HG03565 (cell line): ENCODE data around the gene VPS41.

Experiments used
- ATAC-seq: cut with Tn5 transposase; IDR thresholded peaks from one replicate; pipeline ENCODE4 v1.9.1; 2021; ENCODE audit warnings: mild to moderate bottlenecking, moderate library complexity; ENCODE audit not compliant: unreplicated experiment

VPS41 gene

GRCh38 chr7:38740041-38740440, 168.9 kb downstream of the VPS41 start:
- no peak for ATAC-seq

DNA sequence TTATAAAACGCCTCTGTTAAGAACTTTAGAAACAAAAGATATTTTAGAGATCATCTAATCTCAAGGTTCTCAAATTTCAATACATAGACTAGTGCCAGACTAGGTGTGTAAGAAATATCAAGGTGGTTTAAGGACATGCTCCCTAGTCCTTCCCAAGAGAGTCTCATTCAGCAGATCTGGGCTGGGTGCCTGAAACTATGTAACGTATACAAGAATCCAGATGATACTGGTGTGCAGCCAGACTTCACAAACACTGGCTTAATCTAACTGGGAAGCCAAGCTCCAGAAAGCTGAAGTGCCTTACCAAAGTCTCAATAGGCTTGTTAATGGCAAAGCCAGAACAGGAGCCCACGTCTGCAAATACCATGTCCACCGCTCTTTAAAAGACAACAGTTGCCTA, 172.9 kb downstream of the VPS41 start:
- no peak for ATAC-seq

DNA sequence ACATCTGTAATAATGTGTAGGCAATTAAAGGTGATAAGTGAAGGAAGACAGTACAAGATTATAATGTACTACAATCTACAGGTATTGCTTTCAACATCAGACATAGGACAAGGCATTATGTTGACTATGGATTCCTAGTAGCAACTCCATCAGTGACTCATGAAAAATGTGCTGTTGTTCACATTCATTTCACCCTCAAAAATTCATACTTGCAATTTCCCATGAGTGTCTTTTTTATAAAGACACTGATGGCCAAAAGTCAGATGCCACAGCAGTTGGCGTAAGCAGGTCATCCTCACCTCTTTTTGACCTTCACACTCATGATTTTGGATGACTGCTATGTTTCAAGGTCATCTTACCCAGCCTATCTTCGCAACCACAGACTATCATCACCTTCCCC, 177.8 kb downstream of the VPS41 start:
- no peak for ATAC-seq

- no peak for ATAC-seq
Measured at GRCh38 chr7:38728145-38728544, 180.8 kb downstream of the VPS41 start.

- ATAC-seq: no peak
Measured at GRCh38 chr7:38727184-38727940, 181.6 kb downstream of the VPS41 start.

DNA sequence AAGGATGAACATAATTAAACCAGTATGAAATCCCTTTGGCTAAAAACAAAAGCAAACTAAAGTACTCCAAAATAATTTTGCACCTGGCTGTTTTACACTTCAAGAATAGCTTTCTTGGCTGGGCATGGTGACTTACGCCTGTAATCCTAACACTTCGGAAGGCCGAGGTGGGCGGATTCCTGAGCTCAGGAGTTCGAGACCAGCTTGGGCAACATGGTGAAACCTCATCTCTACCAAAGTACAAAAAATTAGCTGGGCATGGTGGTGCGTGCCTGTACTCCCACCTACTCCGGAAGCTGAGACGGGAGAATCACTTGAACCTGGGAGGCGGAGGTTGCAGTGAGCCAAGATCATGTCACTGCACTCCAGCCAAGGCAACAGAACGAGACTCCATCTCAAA, 185.7 kb downstream of the VPS41 start:
- no peak for ATAC-seq

DNA sequence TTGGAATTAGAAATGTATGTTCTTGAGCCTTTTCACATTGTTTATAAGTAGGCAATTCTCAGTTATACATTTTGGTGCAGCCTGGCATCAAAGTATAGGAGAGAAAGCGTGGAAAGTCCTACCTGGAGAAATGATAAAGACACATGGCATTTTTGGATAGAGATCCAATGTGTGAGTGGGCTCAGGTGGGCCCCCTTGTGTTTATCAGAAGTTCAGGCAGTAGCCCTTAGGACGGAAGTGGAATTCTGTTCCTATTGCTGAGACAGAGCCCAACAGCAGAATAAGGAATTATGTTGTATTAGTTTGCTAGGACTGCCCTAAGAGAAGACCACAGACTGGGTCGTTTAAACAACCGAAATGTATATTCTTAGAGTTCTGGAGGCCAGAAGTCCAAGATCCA, 192.6 kb downstream of the VPS41 start:
- ATAC-seq: no peak

- ATAC-seq: no peak
Measured at GRCh38 chr7:38709123-38709522, 199.9 kb downstream of the VPS41 start.

DNA sequence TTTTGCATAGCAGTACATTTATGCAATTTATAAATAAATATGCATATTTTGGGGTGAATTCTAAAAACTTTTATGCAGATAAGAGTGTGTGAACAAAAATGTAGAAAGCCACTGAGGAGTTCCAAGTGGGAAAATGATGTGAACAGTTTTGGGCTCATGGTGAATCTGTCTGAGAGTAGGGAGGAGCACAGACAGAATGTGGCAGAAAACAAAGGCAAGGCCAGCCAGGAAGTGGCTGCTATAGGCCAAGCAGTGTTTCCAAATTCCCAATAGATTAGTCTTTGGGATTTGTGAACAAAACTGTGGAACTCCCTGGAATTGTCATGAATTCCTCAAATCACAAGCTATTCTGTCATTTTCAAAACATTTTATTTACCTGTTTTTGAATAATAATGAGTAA, 204.2 kb downstream of the VPS41 start:
- ATAC-seq: no peak

- ATAC-seq: no peak
Measured at GRCh38 chr7:38704041-38704547, 204.9 kb downstream of the VPS41 start.

GRCh38 chr7:38703093-38703492, 205.9 kb downstream of the VPS41 start:
- ATAC-seq: no peak

DNA sequence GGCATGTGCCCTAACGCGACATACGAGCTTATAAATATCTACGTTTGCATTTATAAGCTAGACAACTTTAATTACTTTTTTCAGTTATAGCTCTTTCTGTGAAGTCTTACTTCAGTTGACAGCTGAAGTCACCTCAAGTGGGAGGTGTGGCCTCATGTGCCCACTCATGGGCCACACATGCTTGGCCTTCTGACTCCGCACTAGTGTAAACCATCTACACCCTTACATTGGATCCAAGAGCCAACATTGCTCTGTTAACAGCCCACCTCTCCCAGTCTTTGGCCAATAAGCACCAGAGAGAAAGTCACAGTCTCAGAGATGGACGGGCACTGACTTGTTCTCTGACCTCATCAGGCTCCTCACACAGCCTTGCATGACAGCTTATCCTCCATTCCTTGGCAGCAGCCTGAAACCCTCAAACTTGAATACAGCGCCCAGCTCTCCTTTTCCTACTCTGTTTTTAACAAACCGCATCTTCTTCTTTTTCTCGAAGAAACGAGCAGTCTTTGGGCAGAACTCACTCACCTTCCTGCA, 206.9 kb downstream of the VPS41 start:
- no peak for ATAC-seq

GRCh38 chr7:38700116-38700515, 208.9 kb downstream of the VPS41 start:
- no peak for ATAC-seq

GRCh38 chr7:38699471-38699870, 209.5 kb downstream of the VPS41 start:
- no peak for ATAC-seq

DNA sequence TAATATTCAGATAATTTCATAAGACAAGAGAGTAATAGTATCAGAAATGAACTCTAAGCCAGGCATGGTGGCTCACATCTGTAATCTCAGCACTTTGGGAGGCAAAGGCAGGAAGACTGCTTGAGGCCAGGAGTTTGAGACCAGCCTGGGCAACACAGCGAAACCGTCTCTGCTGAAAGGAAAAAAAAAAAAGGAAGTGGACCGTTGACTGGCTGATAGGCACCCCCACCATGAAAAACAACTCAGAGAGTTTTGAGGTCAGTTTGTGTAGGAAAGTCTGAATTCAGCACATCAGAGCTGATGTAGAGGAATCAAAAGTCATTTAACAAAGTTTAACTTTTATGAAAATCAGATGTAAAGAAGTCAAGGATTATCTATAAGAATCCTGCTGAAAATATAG, 214.7 kb downstream of the VPS41 start:
- ATAC-seq: no peak

DNA sequence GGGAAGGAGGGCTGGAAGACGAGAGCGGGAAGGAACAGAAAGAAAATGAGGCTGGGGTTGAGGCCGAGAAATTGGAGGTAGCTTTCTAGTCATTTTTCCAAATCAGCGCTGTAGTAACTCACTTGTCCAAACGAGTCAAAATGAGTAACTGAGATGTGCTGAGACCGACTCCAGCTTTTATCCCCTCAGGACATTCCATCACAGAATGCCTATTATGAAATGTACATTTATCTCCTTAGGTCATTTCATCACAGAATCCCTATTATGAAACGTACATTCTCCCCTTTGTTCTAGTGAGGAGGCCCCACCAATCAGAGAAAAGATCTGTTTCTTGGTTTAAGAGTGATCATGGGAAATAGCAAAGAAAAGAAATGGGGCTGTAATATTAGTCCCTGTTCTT, 222.1 kb downstream of the VPS41 start:
- ATAC-seq: no peak

DNA sequence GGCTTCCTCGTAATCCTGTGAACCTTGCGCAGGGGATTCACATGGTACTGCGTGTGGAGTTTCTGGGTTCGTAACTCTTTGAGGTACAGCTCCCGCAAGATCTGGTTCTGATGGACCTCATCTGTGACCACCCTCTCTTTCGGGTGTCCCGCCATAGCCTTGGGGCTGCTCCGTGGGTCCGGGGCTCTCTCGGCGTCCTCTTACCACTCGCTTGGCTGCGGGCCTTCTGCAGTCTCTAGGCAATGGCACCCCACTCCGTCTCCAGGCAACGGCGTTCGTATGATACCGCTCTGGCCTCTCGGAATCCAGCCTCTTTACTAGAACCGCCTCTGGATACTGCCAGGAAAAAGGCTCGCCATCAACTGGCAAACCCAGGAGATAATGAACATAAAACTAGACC, 223.1 kb downstream of the VPS41 start:
- ATAC-seq: no peak

- ATAC-seq: no peak
Measured at GRCh38 chr7:38682606-38683005, 226.4 kb downstream of the VPS41 start.

GRCh38 chr7:38681882-38682281, 227.1 kb downstream of the VPS41 start:
- no peak for ATAC-seq

DNA sequence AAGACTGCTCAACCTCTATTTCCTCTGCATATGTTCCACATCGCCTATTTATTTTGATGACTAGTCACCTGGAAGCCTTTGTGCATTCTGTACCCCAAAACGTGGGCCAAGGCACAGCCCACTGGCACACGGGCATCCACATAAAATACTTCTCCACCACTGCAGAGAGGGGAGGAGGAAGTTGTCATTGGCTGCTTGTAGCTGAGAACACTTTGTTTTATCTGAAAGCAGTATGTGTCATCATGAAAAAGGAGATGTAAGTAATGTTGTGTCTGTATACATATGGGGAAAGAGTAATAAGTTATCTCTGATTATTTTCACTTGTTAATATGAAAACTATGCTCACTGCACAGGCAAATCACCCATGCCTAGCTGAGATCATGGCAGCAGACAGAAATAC, 229.6 kb downstream of the VPS41 start:
- no peak for ATAC-seq

GRCh38 chr7:38678698-38679054, 230.3 kb downstream of the VPS41 start:
- no peak for ATAC-seq

GRCh38 chr7:38677981-38678697, 230.9 kb downstream of the VPS41 start:
- no peak for ATAC-seq
